ENCODE data around the gene RBP3. TPM values are rescaled to one million over a fixed set of nuclear protein-coding genes. Genes with fewer than 3 reads are reported as not detected.
"Not testable (repeated sequence)": the region's sequence is repeated elsewhere in the genome, so short reads cannot be mapped to it uniquely, and the experiment has no call there.

RBP3 gene
- total RNA-seq, 2 experiments from 2014 or later = not detected

DNA sequence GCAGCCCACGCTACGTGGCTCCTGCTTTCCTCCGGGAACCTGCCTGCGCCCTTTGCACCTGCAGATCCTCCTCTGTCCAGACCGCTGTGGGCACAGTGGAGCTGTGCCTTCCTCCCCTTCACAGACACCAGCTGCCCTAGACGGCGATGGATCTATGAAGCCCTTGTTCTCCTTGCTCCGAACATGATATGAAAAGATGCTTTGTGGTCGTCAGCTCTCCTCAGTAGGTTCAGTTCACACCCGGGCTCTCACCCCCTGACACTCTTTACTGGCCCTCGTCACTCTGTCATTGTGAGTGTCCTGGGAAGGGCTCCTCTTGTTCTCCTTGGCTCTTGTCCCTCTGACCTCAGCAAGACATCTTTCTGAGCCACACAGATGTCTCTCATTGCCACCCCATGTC is 31.7 kb downstream of the RBP3 start:
- H3K27ac Mint-ChIP-seq = no peak overlapping the region
- no peak for DNase-seq
- intact Hi-C loops (cut with DNase I, micrococcal nuclease) = loop anchor here in 1 of 2 experiments (2.0 kb wide), 1 partner anchor 1097 kb away; no protein-coding TSS in a partner anchor
- no peak for ATAC-seq
- CTCF ChIA-PET = interaction anchor here (0.6 to 1.3 kb wide), 3 partner anchors 8 to 1108 kb away, joined by 3 to 4 read pairs (median 3); no protein-coding TSS in a partner anchor
- peaks cover 43% of the 10 kb centered on the region for H3K27me3 Mint-ChIP-seq
- peaks cover 14% of the 10 kb centered on the region for H3K4me1 Mint-ChIP-seq
- POLR2A ChIA-PET = no interaction called here
- no peaks in the 10 kb centered on the region for H3K9me3 Mint-ChIP-seq (ENCODE audit: low read depth)
- H3K4me3 Mint-ChIP-seq = no peak overlapping the region
- H3K36me3 Mint-ChIP-seq (ENCODE audit: low read depth) = no peaks in the 10 kb centered on the region

DNA sequence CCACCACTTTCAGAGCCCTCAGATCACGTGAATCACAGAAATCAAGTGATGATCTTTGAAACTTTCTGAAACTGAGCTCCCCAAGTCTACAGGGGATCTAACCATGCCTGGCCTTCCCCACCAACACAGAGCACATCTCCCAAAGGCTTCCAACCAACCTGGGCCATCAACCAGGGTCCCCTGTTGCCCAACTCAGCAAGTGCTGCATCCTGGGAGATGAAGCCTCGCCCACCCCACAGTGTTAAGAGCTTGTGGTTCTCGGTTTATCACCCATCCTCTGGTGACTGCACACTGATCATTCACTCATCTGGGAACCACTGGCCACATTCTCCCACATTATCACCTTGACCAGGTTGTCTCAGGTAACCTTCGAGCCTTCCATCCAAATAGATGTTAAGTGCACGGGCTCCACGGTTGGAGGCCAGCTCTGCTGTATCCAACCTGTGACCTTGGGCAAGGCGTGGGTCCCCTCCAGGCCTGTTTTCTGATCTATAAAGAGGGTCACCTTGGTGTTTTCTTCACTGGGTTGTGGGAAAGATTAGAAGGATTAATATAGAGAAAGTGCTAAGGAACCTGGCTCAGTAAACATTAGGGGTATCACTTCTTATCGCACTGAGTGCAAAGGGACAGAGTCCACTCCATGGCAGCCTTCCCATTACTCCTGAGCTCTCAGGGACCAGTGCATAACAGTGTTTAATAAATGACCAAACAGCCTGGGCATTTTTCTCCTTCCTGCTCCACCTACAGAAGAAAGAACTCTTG is 32.4 kb downstream of the RBP3 start:
- CTCF ChIA-PET = interaction anchor here (0.6 to 1.3 kb wide), 3 partner anchors 8 to 1108 kb away, joined by 3 to 4 read pairs (median 3); no protein-coding TSS in a partner anchor
- ATAC-seq = no peak
- H3K36me3 Mint-ChIP-seq (ENCODE audit: low read depth) = no peaks in the 10 kb centered on the region
- H3K27me3 Mint-ChIP-seq = peaks cover 46% of the 10 kb centered on the region
- H3K4me3 Mint-ChIP-seq = no peak overlapping the region
- intact Hi-C loops (cut with DNase I, micrococcal nuclease) = loop anchor here in 1 of 2 experiments (2.0 kb wide), 1 partner anchor 1098 kb away; no protein-coding TSS in a partner anchor
- H3K27ac Mint-ChIP-seq = no peak overlapping the region
- H3K9me3 Mint-ChIP-seq (ENCODE audit: low read depth) = no peaks in the 10 kb centered on the region
- POLR2A ChIA-PET = no interaction called here
- peaks cover 16% of the 10 kb centered on the region for H3K4me1 Mint-ChIP-seq
- no peak for DNase-seq

DNA sequence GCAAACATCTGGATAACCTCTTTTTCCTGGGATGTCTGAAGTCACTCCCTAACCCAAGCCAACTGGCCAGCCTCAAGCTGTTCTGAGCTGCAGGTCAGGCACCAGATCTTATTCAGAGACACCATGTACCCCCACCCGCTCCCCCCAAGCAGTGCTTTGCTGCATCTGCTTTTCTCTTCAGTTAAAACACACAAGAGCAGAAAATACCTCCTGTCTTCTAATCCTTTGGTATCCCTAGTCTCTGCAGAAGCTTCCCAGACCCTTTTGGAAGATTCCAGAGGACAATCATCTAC is 32.9 kb downstream of the RBP3 start:
- no peak overlapping the region for H3K27ac Mint-ChIP-seq
- DNase-seq = no peak
- H3K9me3 Mint-ChIP-seq (ENCODE audit: low read depth) = no peaks in the 10 kb centered on the region
- no peak overlapping the region for H3K4me3 Mint-ChIP-seq
- ATAC-seq = no peak
- POLR2A ChIA-PET = no interaction called here
- CTCF ChIA-PET = interaction anchor here (0.8 kb wide), 1 partner anchor 8 kb away, joined by 3 read pairs; no protein-coding TSS in a partner anchor
- intact Hi-C loops (cut with DNase I, micrococcal nuclease) = loop anchor here in 1 of 2 experiments (2.0 kb wide), 1 partner anchor 1098 kb away; no protein-coding TSS in a partner anchor
- no peaks in the 10 kb centered on the region for H3K36me3 Mint-ChIP-seq (ENCODE audit: low read depth)
- peaks cover 16% of the 10 kb centered on the region for H3K4me1 Mint-ChIP-seq
- peaks cover 44% of the 10 kb centered on the region for H3K27me3 Mint-ChIP-seq

GRCh38 chr10:47381427-47382379 is 33.5 kb downstream of the RBP3 start:
- Mint-ChIP-seq H3K4me3 (no peak overlapping the region), H3K27ac (no peak overlapping the region), H3K27me3 (peaks cover 40% of the 10 kb centered on the region), H3K9me3 (ENCODE audit: low read depth) (no peaks in the 10 kb centered on the region), H3K36me3 (ENCODE audit: low read depth) (no peaks in the 10 kb centered on the region), H3K4me1 (peaks cover 16% of the 10 kb centered on the region)
- ATAC-seq (no peak), DNase-seq (no peak)
- ChIA-PET CTCF (interaction anchor here (0.8 to 1.5 kb wide), 2 partner anchors 9 to 1275 kb away, joined by 3 to 4 read pairs; no protein-coding TSS in a partner anchor), POLR2A (no interaction called here)
- intact Hi-C loops (cut with DNase I, micrococcal nuclease) = loop anchor here in 1 of 2 experiments (2.0 kb wide), 1 partner anchor 1099 kb away; no protein-coding TSS in a partner anchor

- Mint-ChIP-seq H3K9me3 (ENCODE audit: low read depth) (peaks cover 7% of the 10 kb centered on the region), H3K36me3 (ENCODE audit: low read depth) (no peaks in the 10 kb centered on the region), H3K4me1 (peaks cover 12% of the 10 kb centered on the region), H3K4me3 (peak overlapping the region; percentile 71), H3K27ac (peak overlapping the region; percentile 32), H3K27me3 (peaks cover 30% of the 10 kb centered on the region)
- intact Hi-C loops (cut with DNase I, micrococcal nuclease) = no loop called here
- DNase-seq (no peak), ATAC-seq (no peak)
- ChIA-PET POLR2A (no interaction called here), CTCF (interaction anchor here (0.6 to 1.5 kb wide), 2 partner anchors 906 to 1276 kb away, joined by 3 to 4 read pairs; no protein-coding TSS in a partner anchor)
Measured at GRCh38 chr10:47383261-47384147, 35.3 kb downstream of the RBP3 start.

- DNase-seq = peak; percentile 86
- ChIA-PET POLR2A (no interaction called here), CTCF (interaction anchor here (0.6 kb wide), 1 partner anchor 906 kb away, joined by 3 read pairs; no protein-coding TSS in a partner anchor)
- Mint-ChIP-seq H3K4me1 (peaks cover 12% of the 10 kb centered on the region), H3K27me3 (peaks cover 30% of the 10 kb centered on the region), H3K9me3 (ENCODE audit: low read depth) (peaks cover 7% of the 10 kb centered on the region), H3K4me3 (peak within 1 kb of the TSS; percentile 80), H3K36me3 (ENCODE audit: low read depth) (no peaks in the 10 kb centered on the region), H3K27ac (peak within 1 kb of the TSS; percentile 73)
- intact Hi-C loops (cut with DNase I, micrococcal nuclease) = no loop called here
- ATAC-seq = peak; percentile 98
Measured at GRCh38 chr10:47384148-47384921, 36.2 kb downstream of the RBP3 start, which contains the start of gene ZNF488. TSS of gene ZNF488 (minus strand) at chr10:47384293. CDS start at chr10:47368829, 15,464 bp downstream.

DNA sequence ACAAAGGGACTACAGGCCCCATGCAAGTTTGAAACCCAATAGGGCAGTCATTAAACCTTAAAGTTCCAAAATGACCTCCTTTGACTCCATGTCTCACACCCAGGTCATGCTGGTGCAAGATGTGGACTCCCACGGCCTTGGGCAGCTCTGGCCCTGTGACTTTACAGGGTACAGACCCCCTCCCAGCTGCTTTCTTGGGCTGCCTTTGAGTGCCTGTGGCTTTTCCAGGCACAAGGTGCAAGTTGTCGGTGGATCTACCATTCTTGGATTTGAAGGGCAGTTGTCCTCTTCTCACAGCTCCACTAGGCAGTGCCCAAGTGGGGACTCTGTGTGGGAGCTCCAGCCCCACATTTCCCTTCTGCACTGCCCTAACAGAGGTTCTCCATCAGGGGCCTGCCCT is 37.9 kb downstream of the RBP3 start:
- H3K36me3 Mint-ChIP-seq (ENCODE audit: low read depth); ATAC-seq; POLR2A ChIA-PET; H3K27ac Mint-ChIP-seq; CTCF ChIA-PET; H3K4me3 Mint-ChIP-seq; DNase-seq; intact Hi-C loops (cut with DNase I, micrococcal nuclease); H3K9me3 Mint-ChIP-seq (ENCODE audit: low read depth): not testable (repeated sequence)
- Mint-ChIP-seq H3K27me3 (peaks cover 23% of the 10 kb centered on the region), H3K4me1 (peaks cover 12% of the 10 kb centered on the region)

DNA sequence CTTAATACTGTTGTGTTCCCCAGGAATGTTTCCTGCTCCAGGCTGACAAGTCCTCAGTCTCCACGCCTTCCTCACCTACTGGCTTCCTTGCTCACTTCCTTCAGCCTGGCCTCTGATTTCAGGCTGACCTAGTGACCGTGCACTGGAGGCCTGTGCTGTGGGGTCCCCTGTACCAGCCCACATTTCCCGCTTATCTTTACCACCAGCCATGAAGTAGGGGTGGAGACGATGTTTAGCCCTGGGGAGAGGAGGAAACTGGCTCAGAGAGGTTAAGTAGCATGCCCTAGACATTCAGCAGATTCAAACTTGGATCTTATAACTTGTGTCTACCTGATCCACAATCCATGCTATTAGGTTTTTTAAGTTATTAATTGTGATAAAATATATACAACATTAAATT is 40.7 kb downstream of the RBP3 start:
- peaks cover 7% of the 10 kb centered on the region for H3K9me3 Mint-ChIP-seq (ENCODE audit: low read depth)
- CTCF ChIA-PET = no interaction called here
- intact Hi-C loops (cut with DNase I, micrococcal nuclease) = no loop called here

GRCh38 chr10:47389619-47390018 is 41.5 kb downstream of the RBP3 start:
- Mint-ChIP-seq H3K27ac (no peak overlapping the region), H3K9me3 (ENCODE audit: low read depth) (peaks cover 7% of the 10 kb centered on the region), H3K4me1 (peaks cover 4% of the 10 kb centered on the region), H3K36me3 (ENCODE audit: low read depth) (no peaks in the 10 kb centered on the region), H3K27me3 (peaks cover 18% of the 10 kb centered on the region), H3K4me3 (no peak overlapping the region)
- DNase-seq (no peak), ATAC-seq (no peak)
- POLR2A ChIA-PET = no interaction called here
- CTCF ChIA-PET = no interaction called here
- intact Hi-C loops (cut with DNase I, micrococcal nuclease) = no loop called here

More for the DNA sequence above, 40.7 kb downstream of the RBP3 start:
- Mint-ChIP-seq H3K27me3 (peaks cover 16% of the 10 kb centered on the region), H3K4me1 (peaks cover 5% of the 10 kb centered on the region), H3K4me3 (no peak overlapping the region), H3K27ac (no peak overlapping the region), H3K36me3 (ENCODE audit: low read depth) (no peaks in the 10 kb centered on the region)
- POLR2A ChIA-PET = no interaction called here
- no peak for ATAC-seq
- no peak for DNase-seq

DNA sequence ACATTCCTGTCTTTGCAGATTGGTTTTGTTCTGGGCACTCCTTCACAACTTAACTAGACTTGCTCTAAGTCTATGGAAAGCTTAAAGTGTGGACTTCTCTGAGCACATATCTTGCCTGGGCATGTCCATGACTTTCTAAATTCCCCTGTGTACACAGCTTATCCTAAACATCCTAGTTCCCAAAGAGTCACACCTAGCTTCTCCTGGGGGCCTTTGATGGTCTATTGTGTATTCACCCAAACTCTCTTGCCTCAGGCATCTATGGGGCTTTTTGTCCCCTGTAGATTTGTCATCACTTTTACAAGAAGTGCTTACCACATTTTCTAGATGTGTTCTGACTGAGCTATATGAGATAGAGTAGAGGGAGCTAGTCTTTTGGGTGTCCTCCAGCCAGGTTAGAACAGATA is 48.2 kb downstream of the RBP3 start:
- Mint-ChIP-seq H3K27ac (no peak overlapping the region), H3K9me3 (ENCODE audit: low read depth) (no peaks in the 10 kb centered on the region), H3K4me3 (no peak overlapping the region), H3K36me3 (ENCODE audit: low read depth) (no peaks in the 10 kb centered on the region), H3K4me1 (no peaks in the 10 kb centered on the region), H3K27me3 (peaks cover 19% of the 10 kb centered on the region)
- intact Hi-C loops (cut with DNase I, micrococcal nuclease) = no loop called here
- CTCF ChIA-PET = interaction anchor here (0.7 to 1.1 kb wide), 2 partner anchors 9 to 13 kb away, joined by 3 read pairs; no protein-coding TSS in a partner anchor
- ATAC-seq (peak; percentile 39), DNase-seq (no peak)
- POLR2A ChIA-PET = no interaction called here

All from activated CD4-positive, alpha-beta T cell treated with anti-CD3 and anti-CD28 coated beads for 36 hours (primary cell).